HepG2 (cell line): Measurements from ENCODE around the gene IL17C. TPM values are rescaled to one million over a fixed set of nuclear protein-coding genes. Genes with fewer than 3 reads are reported as not detected.

Source experiments
- ATAC-seq: fragments of 200-7000 bp; cut with Tn5 transposase; 3 replicates; pipeline ENCODE4 v1.9.1; 2020; ENCODE audit warnings: mild to moderate bottlenecking, moderate library complexity
- BruUV-seq: library from RNA; stranded (reverse); fragments of 400-500 nt; replicated peaks from 2 replicates; lab custom pipeline; 2021; lab: Mats Ljungman, UMichigan
- CTCF ChIA-PET: fragments of 300-600 bp; formaldehyde crosslinking; extraction: SDS; loops from one replicate; lab custom pipeline; 2021; ENCODE audit warnings: low total read pairs, inconsistent platforms, low intra/inter-chr PET ratio; lab: Yijun Ruan, JAX
- POLR2A ChIA-PET: fragments of 350-600 bp; sonication (Branson Sonifier 250); formaldehyde crosslinking; loops from one replicate; lab custom pipeline; 2020; ENCODE audit warnings: antibody characterized with exemption, inconsistent platforms; lab: Yijun Ruan, JAX
- DNase-seq: peaks from one replicate; pipeline ENCODE4 v3.0.0-alpha.2; 2015; ENCODE audit warnings: low spot score
- FAIRE-seq: peaks from 3 replicates; lab custom pipeline; 2011; peaks lifted over from hg19 to GRCh38; lab: Jason Lieb, UNC
- H2AFZ ChIP-seq: one replicate; pipeline ENCODE4 v1.6.1; 2011; ENCODE audit warnings: low read length, inconsistent platforms
- H3K27ac ChIP-seq: fragments of 300-600 bp; 3 replicates; pipeline ENCODE4 v1.8.0; 2011; ENCODE audit warnings: mixed run types, mild to moderate bottlenecking, mixed read lengths, low read length, inconsistent platforms; ENCODE audit not compliant: insufficient read depth; ENCODE audit errors: extremely low read length
- H3K27me3 ChIP-seq, 2 experiments: fragments of 200-600 bp in 1 of 2; 2 replicates in 1 of 2; 3 replicates in 1 of 2; pipeline versions ENCODE4 v1.6.0 to v1.8.0; 2011; ENCODE audit warnings: low read length in 2 of 2, mild to moderate bottlenecking in 2 of 2, moderate library complexity in 2 of 2, inconsistent platforms in 1 of 2; ENCODE audit not compliant: insufficient read depth in 2 of 2, control insufficient read depth in 1 of 2
- H3K36me3 ChIP-seq, 2 experiments: fragments of 200-600 bp in 1 of 2; replicated peaks in 1 of 2; 2 replicates in 1 of 2; 3 replicates in 1 of 2; pipeline versions ENCODE4 v1.5.1 to v1.8.0; 2011; ENCODE audit warnings: low read length in 2 of 2, inconsistent platforms in 1 of 2; ENCODE audit not compliant: insufficient read depth in 2 of 2, control insufficient read depth in 1 of 2
- H3K4me1 ChIP-seq: 2 replicates; pipeline ENCODE4 v1.5.1; 2012; ENCODE audit warnings: low read length, inconsistent platforms; ENCODE audit not compliant: insufficient read depth
- H3K4me2 ChIP-seq: 2 replicates; pipeline ENCODE4 v1.6.0; 2011; ENCODE audit warnings: low read depth, low read length, inconsistent platforms
- H3K4me3 ChIP-seq, 3 experiments: fragments of 200-600 bp in 1 of 3; sonication (generic), shearing (Covaris generic) in 1 of 3; replicated peaks in 1 of 3; 2 replicates each; pipeline ENCODE4 v1.5.1; 2011 to 2016; ENCODE audit warnings: low read length in 3 of 3, inconsistent platforms in 2 of 3, low read depth in 2 of 3, mild to moderate bottlenecking in 2 of 3, control low read depth in 1 of 3, mixed read lengths in 1 of 3; ENCODE audit not compliant: insufficient read depth in 1 of 3
- H3K79me2 ChIP-seq: one replicate; pipeline ENCODE4 v1.6.1; 2011; ENCODE audit warnings: low read length, inconsistent platforms; ENCODE audit not compliant: insufficient read depth
- H3K9ac ChIP-seq: 2 replicates; pipeline ENCODE4 v1.6.0; 2011; ENCODE audit warnings: mild to moderate bottlenecking, low read depth, low read length, inconsistent platforms; ENCODE audit not compliant: insufficient read depth
- H3K9me3 ChIP-seq: 2 replicates; pipeline ENCODE4 v1.5.1; 2012; ENCODE audit warnings: mild to moderate bottlenecking, low read length
- H4K20me1 ChIP-seq: 2 replicates; pipeline ENCODE4 v1.6.0; 2011; ENCODE audit warnings: inconsistent platforms, mild to moderate bottlenecking, low read length, moderate library complexity; ENCODE audit not compliant: insufficient read depth
- AGO2 ChIP-seq: fragments of 200-400 bp; formaldehyde crosslinking; optimal IDR thresholded peaks from 2 replicates; pipeline ENCODE3; 2017; ENCODE audit warnings: mild to moderate bottlenecking, low read depth, low read length, moderate library complexity
- ASH2L ChIP-seq: fragments of 300-600, 200-600 bp; sonication (generic); IDR thresholded peaks from 2 replicates; pipeline ENCODE4 v1.7.0; 2017; ENCODE audit warnings: low read depth, mild to moderate bottlenecking, moderate library complexity, mixed read lengths, low read length; ENCODE audit not compliant: insufficient read length
- CEBPB ChIP-seq: IDR thresholded peaks from 2 replicates; pipeline ENCODE4 v1.6.1; 2011; ENCODE audit warnings: low read depth, low read length, improper control_type of control experiment, borderline replicate concordance
- MTA1 ChIP-seq: sonication (generic); formaldehyde crosslinking; IDR thresholded peaks from 2 replicates; pipeline ENCODE4 v1.4.0; 2020; ENCODE audit warnings: missing genetic modification reagents, mild to moderate bottlenecking, borderline replicate concordance
- NR2F6 ChIP-seq, 2 experiments: IDR thresholded peaks; 2 replicates each; pipeline ENCODE4 v1.6.1; 2016; ENCODE audit warnings: antibody characterized with exemption in 1 of 2, mild to moderate bottlenecking in 1 of 2
- REL ChIP-seq: sonication (generic); formaldehyde crosslinking; conservative IDR thresholded peaks from 2 replicates; pipeline ENCODE4 v1.8.0; 2022; ENCODE audit warnings: mild to moderate bottlenecking, missing genetic modification reagents, moderate library complexity
- RELA ChIP-seq: sonication (generic); formaldehyde crosslinking; IDR thresholded peaks from 2 replicates; pipeline ENCODE4 v1.4.0; 2020; ENCODE audit warnings: missing genetic modification reagents
- TBL1XR1 ChIP-seq: fragments of 150-350 bp; IDR thresholded peaks from 2 replicates; pipeline ENCODE4 v1.6.1; 2014; ENCODE audit warnings: borderline replicate concordance, low read length; ENCODE audit not compliant: partially characterized antibody
- TFE3 ChIP-seq: IDR thresholded peaks from 2 replicates; pipeline ENCODE4 v1.6.1; 2016
- TGIF2 ChIP-seq: IDR thresholded peaks from 2 replicates; pipeline ENCODE4 v1.6.1; 2016; ENCODE audit warnings: control low read depth, missing compliant biosample characterization
- ZBTB34 ChIP-seq: sonication (generic); formaldehyde crosslinking; IDR thresholded peaks from 2 replicates; pipeline ENCODE4 v1.8.0; 2022; ENCODE audit warnings: mild to moderate bottlenecking, missing genetic modification reagents
- ZFP37 ChIP-seq: sonication (generic); formaldehyde crosslinking; IDR thresholded peaks from 2 replicates; pipeline ENCODE4 v1.4.0; 2020; ENCODE audit warnings: missing genetic modification reagents, borderline replicate concordance
- ZNF274 ChIP-seq: sonication (generic); formaldehyde crosslinking; IDR thresholded peaks from 2 replicates; pipeline ENCODE4 v1.5.1; 2020; ENCODE audit warnings: mild to moderate bottlenecking, missing genetic modification reagents
- ZNF343 ChIP-seq: sonication (generic); formaldehyde crosslinking; IDR thresholded peaks from 2 replicates; pipeline ENCODE4 v1.4.0; 2020; ENCODE audit warnings: mild to moderate bottlenecking, missing genetic modification reagents
- ZNF746 ChIP-seq: sonication (generic); formaldehyde crosslinking; IDR thresholded peaks from 2 replicates; pipeline ENCODE4 v1.8.0; 2022; ENCODE audit warnings: mild to moderate bottlenecking, missing genetic modification reagents
- ZSCAN20 ChIP-seq: sonication (generic); formaldehyde crosslinking; IDR thresholded peaks from 2 replicates; pipeline ENCODE4 v1.4.0; 2020; ENCODE audit warnings: missing genetic modification reagents, mild to moderate bottlenecking, borderline replicate concordance
- WGBS: methylation state at CpG from one replicate; pipeline ENCODE4 v1.1.6; 2017; ENCODE audit warnings: low lambda C conversion rate; 5-methylcytosine and 5-hydroxymethylcytosine counted together
- in situ Hi-C: cut with HindIII; loops from 2 replicates; pipeline ENCODE4 v1.10.0; 2017; ENCODE audit warnings: low pct_unique_long_range_greater_than_20kb; ENCODE audit not compliant: extremely low pct_ligation_motif_present
- intact Hi-C: fragments of 100-400 bp; cut with micrococcal nuclease; formaldehyde crosslinking; loops from one replicate; pipeline ENCODE4 v1.10.0; 2022; ENCODE audit not compliant: unreplicated experiment
- polyA plus RNA-seq, 8 experiments: library from polyadenylated mRNA; depleted of rRNA in 3 of 8; stranded (reverse) in 7 of 8; unstranded in 1 of 8; fragments of >200 nt; fragmentation: Illumina TruSeq in 4 of 8; extraction: Trizol in 4 of 8; gene quantifications; 2 replicates each; pipeline versions ENCODE4 v1.2.1 to v1.2.3, GENCODE V29; 2011 to 2016; ENCODE audit warnings: low read depth in 4 of 8, missing spikeins in 1 of 8, mixed read lengths in 1 of 8; ENCODE audit not compliant: insufficient read depth in 1 of 8
- total RNA-seq, 5 experiments: library from RNA; depleted of rRNA; stranded (reverse); fragments of >200 nt; fragmentation: Illumina TruSeq; extraction: Trizol; gene quantifications; 2 replicates each; pipeline ENCODE4 v1.2.3, GENCODE V29; 2016; ENCODE audit warnings: low read depth in 1 of 5

Gene IL17C
- total and polyA plus RNA-seq, 2 of the 13 experiments (the other 11 are each of a cell fraction or from before 2014, with no cell fraction given): not detected

- TF ChIP-seq TFE3 (no peak), ZBTB34 (CRISPR knock-in tag) (no peak), ZFP37 (CRISPR knock-in tag) (no peak), NR2F6 (IDR thresholded peaks at IDR 0.05) (peak; percentile 40; the same call in 1 of the 2 replicates), NR2F6 (CRISPR knock-in tag; IDR thresholded peaks at IDR 0.05) (0 out of 2 replicates have a peak, but pooled peaks have one; percentile 21)
These were observed 36.3 kb upstream of the IL17C start (continued) for GRCh38 chr16:88602091-88602490.

GRCh38 chr16:88605186-88606147 is 32.9 kb upstream of the IL17C start:
- no TSS peak for BruUV-seq
- POLR2A ChIA-PET: no interaction called here
- in situ Hi-C loops (no loop called here), intact Hi-C loops (no loop called here)
- H3K4me2 ChIP-seq: no peak overlapping the region
- FAIRE-seq: no peak
- no peak for TF ChIP-seq ASH2L
- no peak for TF ChIP-seq ZSCAN20 (CRISPR knock-in tag)
- TF ChIP-seq MTA1: peak; percentile 27; the same call in 1 of the 2 replicates
- no peak for TF ChIP-seq ZNF274 (CRISPR knock-in tag)
- no peak for TF ChIP-seq TBL1XR1
- TF ChIP-seq RELA: no peak
- 0 out of 2 replicates have a peak, but pooled peaks have one; percentile 67 for TF ChIP-seq CEBPB
- TF ChIP-seq ZNF746: no peak
- no peak for TF ChIP-seq ZNF343 (CRISPR knock-in tag)
- TF ChIP-seq REL (CRISPR knock-in tag): no peak
- no peak for TF ChIP-seq TGIF2 (CRISPR knock-in tag)
- TF ChIP-seq AGO2: peak; percentile 49
- TF ChIP-seq, all 625 proteins: peak for 3
- Histone ChIP-seq H3K79me2 (no peaks in the 10 kb centered on the region), H3K36me3 (peaks cover 38 to 78% of the 10 kb centered on the region in 2 experiments), H3K27ac (no peak overlapping the region), H3K4me1 (peaks cover 11% of the 10 kb centered on the region), H3K9me3 (no peaks in the 10 kb centered on the region), H2AFZ (no peak overlapping the region), H3K9ac (no peak overlapping the region), H3K27me3 (no peaks in the 10 kb centered on the region), H4K20me1 (no peaks in the 10 kb centered on the region; the same call in 1 of the 2 replicates), H3K4me3 (no peak overlapping the region)
- CTCF ChIA-PET: no interaction called here
- no peak for DNase-seq
- no peak for ATAC-seq
- 95% methylated on average over 19 of the region's 20 CpGs for WGBS
